ENCODE data around the gene SMAGP. TPM values are rescaled to one million over a fixed set of nuclear protein-coding genes. Genes with fewer than 3 reads are reported as not detected.
"Not testable (repeated sequence)": the region's sequence is repeated elsewhere in the genome, so short reads cannot be mapped to it uniquely, and the experiment has no call there.

SMAGP gene
- total and polyA plus RNA-seq, 2 donors (not counting 3 experiments of a cell fraction or from before 2014, with no cell fraction given): 21.4 to 26.2 TPM

DNA sequence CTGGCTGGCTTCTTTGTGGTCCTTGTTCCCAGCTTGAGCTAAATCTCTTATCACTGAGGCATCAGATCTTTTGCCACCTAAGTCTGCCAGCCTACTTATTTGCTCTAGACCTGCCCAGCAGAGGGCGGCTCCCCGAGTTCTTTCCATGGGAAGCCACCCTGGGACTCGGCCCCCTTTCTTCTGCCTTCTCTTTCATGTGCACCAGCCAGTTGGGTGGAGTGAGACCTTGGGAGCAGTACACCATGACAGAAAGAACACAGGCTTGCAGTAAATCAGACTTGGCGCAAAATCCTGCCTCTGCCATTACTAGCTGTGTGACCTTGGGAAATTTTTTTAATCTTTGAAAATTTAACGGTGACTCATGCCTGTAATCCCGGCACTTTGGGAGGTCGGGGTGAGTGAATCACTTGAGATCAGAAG, 7.4 kb downstream of the SMAGP start:
- no peaks in the 10 kb centered on the region for H3K9me1 ChIP-seq (replicated peaks; ENCODE audit: control insufficient read depth, extremely low read depth, insufficient read depth, low read length)
- peaks cover 30% of the 10 kb centered on the region for H3K79me2 ChIP-seq (ENCODE audit: control insufficient read depth, insufficient read depth, low read length)
- H3K9ac ChIP-seq (replicated peaks; ENCODE audit: extremely low read depth, insufficient read depth, low read length): no peak overlapping the region
- peak; percentile 63 for DNase-seq (ENCODE audit: low read depth, low spot score)
- no peak overlapping the region for H3K4me2 ChIP-seq (ENCODE audit: insufficient read depth, low read length)
- ChIA-PET POLR2A (interaction anchor here (1.1 kb wide), 1 partner anchor 24 kb away, joined by 3 read pairs; the partner anchor contains the start of gene DAZAP2), CTCF (interaction anchor here (0.7 to 4.8 kb wide), 6 partner anchors 10 to 88 kb away, joined by 3 to 24 read pairs (median 8); partner anchors contain the start of gene POU6F1)
- no peak overlapping the region for H3K4me3 ChIP-seq (replicated peaks in 1 of 3; ENCODE audit: insufficient read depth in 1 of 3, low read depth in 1 of 3, low read length in 3 of 3)
- no peaks in the 10 kb centered on the region for H3K27me3 ChIP-seq (ENCODE audit: control insufficient read depth in 2 of 2, insufficient read depth in 2 of 2, low read length in 2 of 2)
- FAIRE-seq: peak; percentile 81
- dilution Hi-C loops (cut with MboI; ENCODE audit: extremely low pct_ligation_motif_present, low sequenced_read_pairs): no loop called here
- H4K20me1 ChIP-seq (replicated peaks; ENCODE audit: control insufficient read depth, extremely low read depth, insufficient read depth, low read length): no peaks in the 10 kb centered on the region
- intact Hi-C loops (cut with micrococcal nuclease): loop anchor here (1.0 to 2.0 kb wide), 2 partner anchors 16 to 79 kb away; no protein-coding TSS in a partner anchor
- H3K9me3 ChIP-seq (replicated peaks; ENCODE audit: control insufficient read depth, insufficient read depth, low read length): no peaks in the 10 kb centered on the region
- H3K27ac ChIP-seq (ENCODE audit: insufficient read depth, low read depth, low read length): no peak overlapping the region
- no peak overlapping the region for H2AFZ ChIP-seq (ENCODE audit: low read depth, low read length)
- H3K4me1 ChIP-seq (ENCODE audit: control insufficient read depth, extremely low read depth, insufficient read depth, low read length): peaks cover 2% of the 10 kb centered on the region
- BruUV-seq (replicated peaks): no TSS peak
- H3K36me3 ChIP-seq (ENCODE audit: control insufficient read depth in 2 of 2, extremely low read depth in 1 of 2, insufficient read depth in 2 of 2, low read length in 2 of 2): no peaks in the 10 kb centered on the region
- TF ChIP-seq EZH2 (IDR thresholded peaks at IDR 0.05; ENCODE audit: borderline replicate concordance, low read depth, low read length, severe bottlenecking) (no peak), FOS (IDR thresholded peaks at IDR 0.05; ENCODE audit: borderline replicate concordance, insufficient read depth, low read length) (peak; percentile 39), POLR2A (IDR thresholded peaks at IDR 0.05; ENCODE audit: low read depth, low read length) (no peak), POLR2AphosphoS5 (IDR thresholded peaks at IDR 0.05; ENCODE audit: insufficient read depth, low read depth, low read length) (no peak), JUN (IDR thresholded peaks at IDR 0.05; ENCODE audit: borderline replicate concordance, insufficient read depth, insufficient read length, low read depth) (no peak), MYC (IDR thresholded peaks at IDR 0.05; ENCODE audit: low read depth, low read length) (no peak), GATA2 (IDR thresholded peaks at IDR 0.05; ENCODE audit: insufficient read depth, insufficient read length, low read depth, low read length) (peak; percentile 24)
- TF ChIP-seq, protein P1, sequence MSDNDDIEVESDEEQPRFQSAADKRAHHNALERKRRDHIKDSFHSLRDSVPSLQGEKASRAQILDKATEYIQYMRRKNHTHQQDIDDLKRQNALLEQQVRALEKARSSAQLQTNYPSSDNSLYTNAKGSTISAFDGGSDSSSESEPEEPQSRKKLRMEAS (IDR thresholded peaks at IDR 0.05; ENCODE audit: insufficient read depth, insufficient read length): no peak
- TF ChIP-seq, protein P2, sequence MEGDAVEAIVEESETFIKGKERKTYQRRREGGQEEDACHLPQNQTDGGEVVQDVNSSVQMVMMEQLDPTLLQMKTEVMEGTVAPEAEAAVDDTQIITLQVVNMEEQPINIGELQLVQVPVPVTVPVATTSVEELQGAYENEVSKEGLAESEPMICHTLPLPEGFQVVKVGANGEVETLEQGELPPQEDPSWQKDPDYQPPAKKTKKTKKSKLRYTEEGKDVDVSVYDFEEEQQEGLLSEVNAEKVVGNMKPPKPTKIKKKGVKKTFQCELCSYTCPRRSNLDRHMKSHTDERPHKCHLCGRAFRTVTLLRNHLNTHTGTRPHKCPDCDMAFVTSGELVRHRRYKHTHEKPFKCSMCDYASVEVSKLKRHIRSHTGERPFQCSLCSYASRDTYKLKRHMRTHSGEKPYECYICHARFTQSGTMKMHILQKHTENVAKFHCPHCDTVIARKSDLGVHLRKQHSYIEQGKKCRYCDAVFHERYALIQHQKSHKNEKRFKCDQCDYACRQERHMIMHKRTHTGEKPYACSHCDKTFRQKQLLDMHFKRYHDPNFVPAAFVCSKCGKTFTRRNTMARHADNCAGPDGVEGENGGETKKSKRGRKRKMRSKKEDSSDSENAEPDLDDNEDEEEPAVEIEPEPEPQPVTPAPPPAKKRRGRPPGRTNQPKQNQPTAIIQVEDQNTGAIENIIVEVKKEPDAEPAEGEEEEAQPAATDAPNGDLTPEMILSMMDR (IDR thresholded peaks at IDR 0.05; ENCODE audit: extremely low read depth in 1 of 2, insufficient read depth in 1 of 2, low read depth in 1 of 2, low read length in 2 of 2): peak; percentile 38 to 61

DNA sequence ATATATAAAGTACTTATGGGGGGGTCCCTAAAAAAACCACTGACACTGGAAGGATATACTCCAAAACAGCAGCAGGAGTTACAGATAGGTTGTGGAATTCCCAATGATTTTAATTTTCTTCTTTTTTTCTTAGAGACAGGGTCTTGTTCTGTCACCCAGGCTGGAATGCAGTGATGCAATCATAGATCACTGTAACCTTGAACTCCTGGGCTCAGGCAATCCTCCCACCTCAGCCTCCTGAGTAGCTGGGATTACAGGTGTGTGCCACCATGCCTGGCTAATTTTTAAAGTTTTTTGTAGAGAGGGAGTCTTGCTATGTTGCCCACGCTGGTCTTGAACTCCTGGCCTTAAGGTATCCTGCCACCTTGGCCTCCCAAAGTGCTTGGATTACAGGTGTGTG, 10.6 kb downstream of the SMAGP start:
- dilution Hi-C loops (cut with MboI; ENCODE audit: extremely low pct_ligation_motif_present, low sequenced_read_pairs); H3K4me2 ChIP-seq (ENCODE audit: insufficient read depth, low read length); H3K4me3 ChIP-seq (replicated peaks in 1 of 3; ENCODE audit: insufficient read depth in 1 of 3, low read depth in 1 of 3, low read length in 3 of 3); H3K36me3 ChIP-seq (ENCODE audit: control insufficient read depth in 2 of 2, extremely low read depth in 1 of 2, insufficient read depth in 2 of 2, low read length in 2 of 2); H3K9me1 ChIP-seq (replicated peaks; ENCODE audit: control insufficient read depth, extremely low read depth, insufficient read depth, low read length); H3K9ac ChIP-seq (replicated peaks; ENCODE audit: extremely low read depth, insufficient read depth, low read length); DNase-seq (ENCODE audit: low read depth, low spot score); FAIRE-seq; H3K27me3 ChIP-seq (ENCODE audit: control insufficient read depth in 2 of 2, insufficient read depth in 2 of 2, low read length in 2 of 2); H4K20me1 ChIP-seq (replicated peaks; ENCODE audit: control insufficient read depth, extremely low read depth, insufficient read depth, low read length); intact Hi-C loops (cut with micrococcal nuclease); H3K4me1 ChIP-seq (ENCODE audit: control insufficient read depth, extremely low read depth, insufficient read depth, low read length); BruUV-seq (replicated peaks); H3K27ac ChIP-seq (ENCODE audit: insufficient read depth, low read depth, low read length); POLR2A ChIA-PET; H3K9me3 ChIP-seq (replicated peaks; ENCODE audit: control insufficient read depth, insufficient read depth, low read length); H2AFZ ChIP-seq (ENCODE audit: low read depth, low read length): not testable (repeated sequence)
- peaks cover 22% of the 10 kb centered on the region for H3K79me2 ChIP-seq (ENCODE audit: control insufficient read depth, insufficient read depth, low read length)
- CTCF ChIA-PET: interaction anchor here (4.8 kb wide), 1 partner anchor 81 kb away, joined by 24 read pairs; no protein-coding TSS in a partner anchor
